Parathyroid adenoma (tissue), 2 donors: ENCODE measurements around the gene MEGF10.

Experiments
- H2AFZ ChIP-seq: fragments of 300-600 bp; sonication (generic); one replicate; pipeline ENCODE4 v1.7.0; 2017; ENCODE audit warnings: antibody characterized with exemption, mild to moderate bottlenecking
- H3K27ac ChIP-seq: fragments of 300-600 bp; sonication (generic); one replicate; pipeline ENCODE4 v1.7.0; 2017
- H3K27me3 ChIP-seq: fragments of 300-600 bp; sonication (generic); one replicate; pipeline ENCODE4 v1.7.0; 2017; ENCODE audit warnings: low read length; ENCODE audit not compliant: control insufficient read depth, insufficient read depth
- H3K36me3 ChIP-seq: fragments of 300-600 bp; sonication (generic); one replicate; pipeline ENCODE4 v1.7.0; 2017; ENCODE audit warnings: low read length; ENCODE audit not compliant: control insufficient read depth, insufficient read depth
- H3K4me1 ChIP-seq: fragments of 300-600 bp; sonication (generic); one replicate; pipeline ENCODE4 v1.7.0; 2017; ENCODE audit warnings: control low read depth
- H3K4me2 ChIP-seq: fragments of 300-600 bp; sonication (generic); one replicate; pipeline ENCODE4 v1.7.0; 2017; ENCODE audit warnings: low read length
- H3K4me3 ChIP-seq: fragments of 300-600 bp; sonication (generic); one replicate; pipeline ENCODE4 v1.7.0; 2017; ENCODE audit warnings: low read depth, low read length
- H3K79me2 ChIP-seq: fragments of 300-600 bp; sonication (generic); one replicate; pipeline ENCODE4 v1.7.0; 2017; ENCODE audit warnings: control low read depth
- H3K9ac ChIP-seq: fragments of 300-600 bp; sonication (generic); one replicate; pipeline ENCODE4 v1.7.0; 2017; ENCODE audit warnings: mild to moderate bottlenecking
- H3K9me3 ChIP-seq: fragments of 300-600 bp; sonication (generic); one replicate; pipeline ENCODE4 v1.7.0; 2017; ENCODE audit warnings: low read length; ENCODE audit not compliant: control insufficient read depth
- CTCF ChIP-seq: fragments of 300-600 bp; sonication (generic); IDR thresholded peaks from one replicate; pipeline ENCODE4 v1.7.0; 2017; ENCODE audit warnings: antibody characterized with exemption, mild to moderate bottlenecking
- donor health status: primary hyperparathyroidism.

MEGF10 gene

GRCh38 chr5:127418974-127419682 is 128.5 kb downstream of the MEGF10 start:
- H3K4me1 ChIP-seq = no peaks in the 10 kb centered on the region
- no peaks in the 10 kb centered on the region for H3K79me2 ChIP-seq
- no peaks in the 10 kb centered on the region for H3K9me3 ChIP-seq
- no peaks in the 10 kb centered on the region for H3K36me3 ChIP-seq
- H2AFZ ChIP-seq = no peak overlapping the region
- H3K4me3 ChIP-seq = no peak overlapping the region
- no peaks in the 10 kb centered on the region for H3K27me3 ChIP-seq
- no peak overlapping the region for H3K27ac ChIP-seq
- no peak overlapping the region for H3K4me2 ChIP-seq
- no peak for TF ChIP-seq CTCF
- no peak overlapping the region for H3K9ac ChIP-seq

DNA sequence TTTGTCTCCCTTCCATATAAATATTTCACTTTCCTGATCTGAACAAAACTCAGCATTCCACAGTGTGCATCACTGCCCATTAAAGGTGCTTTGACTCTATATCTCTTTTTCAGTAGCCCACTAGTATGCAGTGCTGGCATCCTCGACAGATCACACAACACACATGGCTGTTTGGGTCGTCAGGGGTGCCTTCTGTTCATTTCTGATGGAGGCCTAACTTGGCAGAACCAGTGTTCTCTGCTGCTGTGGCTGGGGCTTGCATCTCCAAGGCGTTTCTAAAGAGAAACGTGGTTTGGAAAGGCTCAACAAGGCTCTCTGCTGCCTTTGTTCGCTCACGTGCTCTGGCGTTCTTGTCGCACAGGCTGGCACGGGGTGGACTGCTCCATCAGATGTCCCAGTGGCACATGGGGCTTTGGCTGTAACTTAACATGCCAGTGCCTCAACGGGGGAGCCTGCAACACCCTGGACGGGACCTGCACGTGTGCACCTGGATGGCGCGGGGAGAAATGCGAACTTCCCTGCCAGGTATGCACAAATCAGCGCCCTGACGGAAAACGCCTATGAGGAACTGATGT is 129.2 kb downstream of the MEGF10 start:
- Histone ChIP-seq H3K27me3 (no peaks in the 10 kb centered on the region), H2AFZ (no peak overlapping the region), H3K79me2 (no peaks in the 10 kb centered on the region), H3K9ac (no peak overlapping the region), H3K9me3 (no peaks in the 10 kb centered on the region), H3K4me1 (no peaks in the 10 kb centered on the region), H3K27ac (no peak overlapping the region), H3K4me3 (no peak overlapping the region), H3K4me2 (no peak overlapping the region), H3K36me3 (no peaks in the 10 kb centered on the region)
- TF ChIP-seq CTCF = no peak

DNA sequence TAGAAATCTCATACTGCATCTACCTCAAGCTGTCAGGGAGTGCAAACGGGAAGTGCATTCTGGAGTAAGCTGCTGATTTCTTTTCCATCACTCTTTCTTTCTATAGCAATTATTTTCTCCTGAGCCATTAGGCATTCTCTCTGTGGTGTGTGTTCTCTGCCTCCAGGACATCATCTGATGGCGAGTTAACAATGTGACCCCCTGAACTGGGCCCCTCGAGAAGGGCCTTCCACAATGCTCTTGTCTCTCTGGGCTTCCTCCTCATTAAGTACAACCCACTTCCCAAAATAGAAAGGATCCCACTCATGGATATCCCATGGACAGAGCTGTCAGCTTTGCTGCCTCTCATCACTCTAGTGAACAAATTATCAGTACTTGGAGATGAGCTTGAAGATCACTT is 130.2 kb downstream of the MEGF10 start:
- H2AFZ ChIP-seq = no peak overlapping the region
- H3K9me3 ChIP-seq = no peaks in the 10 kb centered on the region
- no peak for TF ChIP-seq CTCF
- H3K27me3 ChIP-seq = no peaks in the 10 kb centered on the region
- H3K27ac ChIP-seq = no peak overlapping the region
- no peak overlapping the region for H3K4me3 ChIP-seq
- no peak overlapping the region for H3K4me2 ChIP-seq
- H3K4me1 ChIP-seq = no peaks in the 10 kb centered on the region
- no peak overlapping the region for H3K9ac ChIP-seq
- H3K79me2 ChIP-seq = no peaks in the 10 kb centered on the region
- no peaks in the 10 kb centered on the region for H3K36me3 ChIP-seq

DNA sequence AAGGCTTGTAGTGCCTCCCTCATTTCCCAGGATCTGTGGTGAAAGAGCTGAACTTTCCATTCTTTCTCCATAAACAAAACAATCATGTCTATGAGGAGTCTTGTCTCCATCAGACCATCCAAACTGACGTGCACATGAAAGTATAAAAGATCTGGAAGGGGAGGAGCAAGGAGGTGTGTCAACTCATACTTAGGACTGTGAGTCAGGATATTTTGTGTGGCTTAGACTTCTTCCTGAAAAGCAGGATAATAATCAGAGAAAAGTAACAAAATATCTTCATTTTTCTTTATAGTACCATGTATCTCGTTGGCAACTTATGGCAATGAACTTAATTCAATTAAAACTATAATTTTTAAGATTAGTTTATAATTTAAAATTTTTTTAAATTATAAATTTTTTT is 130.9 kb downstream of the MEGF10 start:
- H2AFZ ChIP-seq = no peak overlapping the region
- no peak overlapping the region for H3K9ac ChIP-seq
- H3K36me3 ChIP-seq = no peaks in the 10 kb centered on the region
- H3K27ac ChIP-seq = no peak overlapping the region
- no peak for TF ChIP-seq CTCF
- no peak overlapping the region for H3K4me3 ChIP-seq
- no peaks in the 10 kb centered on the region for H3K4me1 ChIP-seq
- H3K79me2 ChIP-seq = no peaks in the 10 kb centered on the region
- H3K27me3 ChIP-seq = no peaks in the 10 kb centered on the region
- H3K9me3 ChIP-seq = no peaks in the 10 kb centered on the region
- H3K4me2 ChIP-seq = no peak overlapping the region
